ENCODE results near the gene SRI.

Gene SRI

GRCh38 chr7:88256906-88257305 lies 37.1 kb upstream of the SRI start:
- no peak for TF ChIP-seq TCF12 (IDR thresholded peaks at IDR 0.05; ENCODE audit: low read depth)
- no peak for TF ChIP-seq ZBTB7A (IDR thresholded peaks at IDR 0.05; ENCODE audit: low read depth)
- no peak for TF ChIP-seq FOXM1 (IDR thresholded peaks at IDR 0.05; ENCODE audit: borderline replicate concordance, low read depth)
- TF ChIP-seq YY1 (IDR thresholded peaks at IDR 0.05; ENCODE audit: low read depth) = no peak
- TF ChIP-seq TEAD4 (IDR thresholded peaks at IDR 0.05) = no peak
- no peak for TF ChIP-seq CREB1 (IDR thresholded peaks at IDR 0.05; ENCODE audit: low read depth)
- no peak for TF ChIP-seq USF1 (IDR thresholded peaks at IDR 0.05)
- TF ChIP-seq NFIC (IDR thresholded peaks at IDR 0.05) = no peak
- TF ChIP-seq EGR1 (IDR thresholded peaks at IDR 0.05) = no peak
- TF ChIP-seq EP300 (IDR thresholded peaks at IDR 0.05; ENCODE audit: borderline replicate concordance) = no peak
- no peak for TF ChIP-seq REST (IDR thresholded peaks at IDR 0.05; ENCODE audit: low read depth)
- no peak for TF ChIP-seq MAX (IDR thresholded peaks at IDR 0.05)
- TF ChIP-seq CEBPB (IDR thresholded peaks at IDR 0.05) = no peak
- TF ChIP-seq TAF1 (IDR thresholded peaks at IDR 0.05; ENCODE audit: low read depth) = no peak
- no peak for TF ChIP-seq RAD21 (IDR thresholded peaks at IDR 0.05; ENCODE audit: low read depth)

- TF ChIP-seq YY1 (IDR thresholded peaks at IDR 0.05; ENCODE audit: low read depth) = no peak
- no peak for TF ChIP-seq EGR1 (IDR thresholded peaks at IDR 0.05)
- no peak for TF ChIP-seq USF1 (IDR thresholded peaks at IDR 0.05)
- peak; percentile 42 for TF ChIP-seq MAX (IDR thresholded peaks at IDR 0.05)
- no peak for TF ChIP-seq CREB1 (IDR thresholded peaks at IDR 0.05; ENCODE audit: low read depth)
- TF ChIP-seq TCF12 (IDR thresholded peaks at IDR 0.05; ENCODE audit: low read depth) = no peak
- TF ChIP-seq FOXM1 (IDR thresholded peaks at IDR 0.05; ENCODE audit: borderline replicate concordance, low read depth) = no peak
- TF ChIP-seq RAD21 (IDR thresholded peaks at IDR 0.05; ENCODE audit: low read depth) = no peak; the same call in 1 of the 2 replicates
- peak; percentile 75 for TF ChIP-seq TEAD4 (IDR thresholded peaks at IDR 0.05)
- no peak for TF ChIP-seq TAF1 (IDR thresholded peaks at IDR 0.05; ENCODE audit: low read depth)
- 0 out of 2 replicates have a peak, but pooled peaks have one; percentile 3 for TF ChIP-seq CEBPB (IDR thresholded peaks at IDR 0.05)
- TF ChIP-seq ZBTB7A (IDR thresholded peaks at IDR 0.05; ENCODE audit: low read depth) = no peak
- TF ChIP-seq REST (IDR thresholded peaks at IDR 0.05; ENCODE audit: low read depth) = no peak
- peak; percentile 41; the same call in 1 of the 2 replicates for TF ChIP-seq EP300 (IDR thresholded peaks at IDR 0.05; ENCODE audit: borderline replicate concordance)
- peak; percentile 32; the same call in 1 of the 2 replicates for TF ChIP-seq NFIC (IDR thresholded peaks at IDR 0.05)
Measured at GRCh38 chr7:88254721-88255424, 35.0 kb upstream of the SRI start.

- TF ChIP-seq USF1 (IDR thresholded peaks at IDR 0.05) = no peak
- TF ChIP-seq REST (IDR thresholded peaks at IDR 0.05; ENCODE audit: low read depth) = no peak
- TF ChIP-seq EGR1 (IDR thresholded peaks at IDR 0.05) = no peak
- no peak for TF ChIP-seq YY1 (IDR thresholded peaks at IDR 0.05; ENCODE audit: low read depth)
- no peak for TF ChIP-seq EP300 (IDR thresholded peaks at IDR 0.05; ENCODE audit: borderline replicate concordance)
Measured at GRCh38 chr7:88253640-88254039, 33.8 kb upstream of the SRI start.

GRCh38 chr7:88244258-88244657 lies 24.4 kb upstream of the SRI start:
- no peak for TF ChIP-seq CREB1 (IDR thresholded peaks at IDR 0.05; ENCODE audit: low read depth)
- TF ChIP-seq CEBPB (IDR thresholded peaks at IDR 0.05) = no peak

All from Ishikawa (cell line).